Stimulated activated CD4-positive, alpha-beta T cell treated with anti-CD3 and anti-CD28 coated beads, Interleukin-1b, Interleukin-23, amount 100 ng/mL, for 4 hours (primary cell): ENCODE data around the gene FRMD3.
A peak's percentile ranks its signal among the peaks of the same experiment; 100 is the strongest.

Experiments
- DNase-seq, 2 donors: peaks; one replicate each; pipeline ENCODE4 v3.0.0-alpha.2; 2020; ENCODE audit warnings: low read depth in 2 of 2

Gene FRMD3

DNA sequence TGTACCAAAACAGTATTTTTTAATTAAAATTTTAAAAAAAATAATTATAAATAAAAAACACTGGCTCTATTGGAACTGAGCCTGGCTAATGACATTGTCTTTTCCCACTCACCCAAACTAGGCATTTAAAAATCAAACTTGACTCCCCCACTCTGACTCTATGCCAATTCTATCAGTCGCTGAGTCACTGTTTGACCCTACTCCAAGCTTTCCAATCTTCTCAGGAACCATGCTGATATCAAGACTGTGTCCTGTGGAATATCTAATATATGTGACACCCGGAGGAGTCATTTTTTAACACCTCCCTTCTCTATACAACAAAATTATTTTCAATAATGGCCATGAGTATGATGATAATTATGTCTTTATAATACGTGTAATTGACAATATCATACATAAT, 303.7 kb downstream of the FRMD3 start:
- no peak for DNase-seq

DNA sequence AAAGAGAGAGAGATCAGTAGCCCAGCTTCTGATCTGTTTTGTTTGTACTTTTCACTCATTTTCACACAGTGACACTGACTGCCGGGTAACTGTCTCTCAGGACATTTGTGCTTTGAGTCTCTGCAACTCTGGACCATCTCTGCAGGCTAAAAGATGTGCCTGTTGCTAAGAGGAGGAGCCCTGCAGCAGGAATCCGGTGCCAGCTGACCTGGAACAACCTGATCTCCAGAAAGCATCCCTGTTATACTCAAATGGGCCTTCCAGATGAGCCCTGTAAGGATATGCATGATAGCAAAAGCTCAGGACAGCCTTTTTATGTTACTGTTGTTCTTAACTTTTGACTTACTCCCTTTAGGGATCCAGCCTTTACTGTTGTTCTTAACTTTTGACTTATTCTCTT, 304.6 kb downstream of the FRMD3 start:
- no peak for DNase-seq

DNA sequence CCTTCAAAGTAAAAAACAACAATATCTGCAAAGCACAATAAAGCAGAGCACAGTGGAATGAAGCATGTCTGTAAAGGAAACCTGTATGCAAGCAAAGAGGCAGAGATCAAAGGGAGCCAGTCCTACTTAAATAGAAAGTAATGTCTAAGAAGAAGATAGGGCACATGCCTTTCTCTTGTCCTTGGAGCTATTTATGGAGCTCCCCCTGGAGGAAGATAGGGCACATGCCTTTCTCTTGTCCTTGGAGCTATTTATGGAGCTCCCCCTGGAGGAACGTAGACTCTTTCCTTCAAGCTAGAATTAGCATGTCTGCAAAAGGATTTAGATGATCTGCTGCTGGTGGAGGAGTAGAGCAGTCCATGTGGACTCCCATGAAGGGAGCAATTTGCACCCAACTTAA, 307.2 kb downstream of the FRMD3 start:
- DNase-seq, result no peak

GRCh38 chr9:83220730-83221129, 317.5 kb downstream of the FRMD3 start:
- no peak for DNase-seq

DNA sequence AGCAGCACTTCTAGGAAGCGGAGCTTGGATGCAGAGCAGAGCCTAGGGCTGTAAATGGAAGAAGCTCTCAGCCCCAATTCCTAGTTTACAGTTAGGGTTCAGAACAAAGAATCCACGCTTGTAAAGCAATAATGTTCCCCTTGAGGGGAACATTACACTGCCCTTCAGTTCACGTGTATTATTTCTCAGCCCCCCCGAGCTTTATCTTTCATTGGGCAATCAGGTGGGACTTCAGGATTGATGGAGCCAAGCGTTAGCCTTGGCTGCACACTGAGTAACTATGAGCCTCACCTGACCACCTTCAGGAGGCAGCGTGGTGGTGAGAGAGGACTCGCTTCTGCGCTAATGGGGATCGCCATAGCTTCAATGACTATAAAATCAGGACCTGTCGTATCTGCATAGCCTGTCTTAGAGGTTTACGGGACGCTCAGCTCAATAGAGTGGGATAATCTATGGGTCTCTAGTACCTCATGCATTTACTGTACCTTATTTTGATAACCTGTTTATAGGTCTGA, 318.2 kb downstream of the FRMD3 start:
- DNase-seq, result no peak

GRCh38 chr9:83219154-83219923, 318.9 kb downstream of the FRMD3 start:
- DNase-seq, result peak in 1 of 2 donors; percentile 1

DNA sequence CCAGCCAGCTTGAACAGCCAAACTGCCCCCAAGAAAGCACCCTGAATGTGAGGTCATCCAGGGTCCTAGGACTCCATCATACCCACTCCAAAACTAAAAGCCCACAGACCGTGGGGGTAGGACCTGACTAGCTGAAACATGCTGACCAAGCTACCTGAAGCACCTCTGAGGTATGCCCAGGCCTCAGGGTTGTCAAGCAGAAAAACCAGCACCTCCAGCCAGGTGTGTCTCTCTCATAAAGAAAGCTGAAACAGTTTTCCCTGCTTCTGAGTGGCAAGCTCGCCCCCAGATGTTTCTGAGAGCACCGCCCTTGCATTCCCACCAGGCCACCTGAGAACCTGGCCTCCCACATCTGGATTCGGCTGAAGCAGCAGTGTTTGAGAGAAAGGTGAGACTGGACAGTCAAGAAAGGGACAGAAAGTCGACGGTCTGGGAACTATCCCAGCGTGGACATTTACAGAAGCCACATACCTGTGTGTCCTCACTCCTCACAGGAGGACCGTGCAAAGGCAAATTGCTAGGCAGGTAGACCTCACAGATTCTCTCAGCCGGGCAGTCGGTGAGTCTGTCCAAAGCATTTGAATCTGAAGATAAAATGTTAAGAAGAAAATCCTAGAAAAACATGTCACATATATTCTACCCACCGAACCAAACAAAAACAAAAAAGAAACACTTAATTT, 319.6 kb downstream of the FRMD3 start:
- DNase-seq, result no peak

DNA sequence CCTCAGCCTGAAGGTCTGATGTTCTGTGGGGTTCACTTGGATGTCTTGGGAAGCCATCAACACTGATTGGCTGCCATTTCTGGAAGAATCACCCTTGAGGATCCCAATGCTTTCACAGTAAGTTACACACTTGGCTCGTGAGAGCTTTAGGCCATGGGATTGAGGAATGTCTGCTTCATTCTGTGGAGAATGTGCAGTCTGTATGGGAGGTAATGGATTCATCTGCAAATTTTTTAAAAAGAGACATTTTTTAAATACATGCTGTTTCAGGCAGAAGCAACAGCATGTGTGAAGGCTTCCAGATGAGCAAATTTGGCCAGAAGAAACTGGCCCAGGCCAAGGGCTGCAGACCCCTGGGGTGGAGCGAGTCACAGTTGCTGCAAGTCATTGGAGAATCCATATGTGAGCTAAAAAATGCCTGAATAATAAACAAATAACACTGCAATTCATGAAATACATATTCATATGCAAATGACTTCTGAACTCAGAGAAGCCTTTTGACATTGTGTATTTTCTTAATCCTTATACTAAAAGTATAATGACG, 328.9 kb downstream of the FRMD3 start:
- DNase-seq, result no peak

DNA sequence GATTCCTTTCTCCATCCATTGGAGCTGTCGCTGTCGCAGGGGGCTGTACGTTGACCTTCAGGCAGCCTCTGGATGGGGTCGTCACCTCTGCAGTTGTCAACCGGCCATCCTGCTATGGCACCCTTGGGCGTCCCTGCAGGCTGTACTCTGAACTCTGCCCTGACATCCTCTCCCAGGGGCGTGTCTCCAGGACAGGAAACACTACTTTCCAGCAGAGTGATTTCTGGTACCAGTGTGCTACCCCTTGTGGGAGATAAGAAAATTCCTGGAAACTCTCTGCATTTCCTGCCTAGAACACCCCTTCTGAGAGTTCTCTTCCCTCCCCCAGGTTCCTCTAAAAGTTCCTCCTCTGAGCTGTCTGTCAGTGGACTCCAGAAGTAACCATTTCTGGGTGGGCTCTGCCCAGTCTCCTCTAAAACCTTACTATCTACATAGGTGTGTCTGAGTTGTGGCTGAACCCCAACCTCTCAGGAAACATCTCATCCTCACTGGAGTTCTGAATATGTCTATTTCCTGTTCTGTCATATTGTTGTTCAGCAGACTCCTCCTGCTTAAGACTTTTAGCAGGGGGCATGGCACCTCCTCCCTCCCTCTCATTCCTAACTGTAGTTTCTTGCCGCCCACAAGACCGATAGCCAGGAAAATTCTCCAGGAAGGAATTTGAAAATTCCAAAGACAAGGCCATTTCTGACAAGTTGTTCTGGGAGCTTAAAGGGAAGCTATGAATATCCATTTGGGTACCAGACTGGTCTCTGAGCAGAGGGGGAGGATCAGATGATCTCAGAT, 329.9 kb downstream of the FRMD3 start:
- no peak for DNase-seq

GRCh38 chr9:83204047-83204446, 334.2 kb downstream of the FRMD3 start:
- DNase-seq, result no peak

- no peak for DNase-seq
Measured at GRCh38 chr9:83200531-83200930, 337.7 kb downstream of the FRMD3 start.

DNA sequence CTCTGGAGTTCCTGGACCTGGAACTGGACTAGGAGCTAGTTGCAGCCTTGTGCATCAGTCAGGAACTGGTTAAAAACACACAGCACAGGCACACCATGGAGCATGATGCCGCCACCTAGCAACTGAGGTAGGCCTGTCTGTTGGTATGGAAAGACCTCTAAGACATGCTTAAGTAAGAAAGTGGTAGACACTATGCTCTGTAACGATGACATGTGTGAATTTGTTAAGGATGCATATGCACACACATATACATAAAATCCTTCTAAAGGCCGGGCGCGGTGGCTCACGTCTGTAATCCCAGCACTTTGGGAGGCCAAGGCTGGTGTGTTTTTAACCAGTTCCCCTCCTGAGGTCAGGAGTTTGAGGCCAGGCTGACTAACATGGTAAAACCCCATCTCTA, 338.4 kb downstream of the FRMD3 start:
- DNase-seq, result no peak

GRCh38 chr9:83199240-83199639, 339.0 kb downstream of the FRMD3 start:
- no peak for DNase-seq

GRCh38 chr9:83198371-83198770, 339.8 kb downstream of the FRMD3 start:
- DNase-seq, result no peak

GRCh38 chr9:83197591-83197990, 340.6 kb downstream of the FRMD3 start:
- no peak for DNase-seq

DNA sequence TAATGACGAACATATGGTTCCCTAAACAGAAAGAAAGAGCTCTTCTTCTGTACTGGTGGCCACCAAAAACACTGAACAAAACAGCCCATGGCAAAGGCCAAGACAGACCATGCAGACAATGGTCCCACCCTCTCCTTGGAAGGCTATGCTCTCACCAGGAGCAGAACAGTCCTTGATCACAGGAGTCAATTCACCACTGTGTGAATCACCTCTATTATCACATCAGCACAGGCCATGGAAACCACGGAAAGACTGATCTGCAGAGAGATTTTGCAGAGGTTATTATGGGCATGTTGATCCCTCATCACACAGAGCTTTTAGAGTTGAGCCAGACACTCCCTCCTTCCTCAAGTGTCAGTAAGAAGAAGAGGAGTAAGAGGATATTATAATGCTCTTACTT, 341.3 kb downstream of the FRMD3 start:
- DNase-seq, result no peak
